ENCODE results near the gene MFSD12.

- TF ChIP-seq CTCF (conservative IDR thresholded peaks at IDR 0.05; ENCODE audit: low read depth in 2 of 2): no peak
- no peak for TF ChIP-seq EZH2 (IDR thresholded peaks at IDR 0.05; ENCODE audit: low read depth, unreplicated experiment)
- no peak for TF ChIP-seq REST (IDR thresholded peaks at IDR 0.05; ENCODE audit: unreplicated experiment)
- no peak for TF ChIP-seq POLR2AphosphoS5 (IDR thresholded peaks at IDR 0.05; ENCODE audit: low read depth)
- no peak for TF ChIP-seq EZH2phosphoT487 (IDR thresholded peaks at IDR 0.05; ENCODE audit: unreplicated experiment)
These were observed 32.1 kb upstream of the MFSD12 start for GRCh38 chr19:3589439-3589838.

Measured in GM23338 (cell line).